RPMI7951 (cell line): Measurements from ENCODE around the gene COIL. TPM values are rescaled to one million over a fixed set of nuclear protein-coding genes. Genes with fewer than 3 reads are reported as not detected.

Experiments
- DNase-seq: peaks from one replicate; pipeline ENCODE4 v3.0.0-alpha.2; 2012; ENCODE audit warnings: low read depth
- total RNA-seq: library from RNA; depleted of rRNA; stranded (reverse); fragments of >200 nt; shearing (Covaris generic); gene quantifications from 2 replicates; pipeline ENCODE4 v1.2.3, GENCODE V29; 2014; rRNA removed

COIL gene
- total RNA-seq, 1 experiment from 2014 or later, result 13.2 TPM

- DNase-seq, result no peak
Observed at GRCh38 chr17:56909742-56910508, 50.9 kb downstream of the COIL start.

GRCh38 chr17:56908001-56908542, 52.8 kb downstream of the COIL start:
- peak; percentile 20 for DNase-seq

- no peak for DNase-seq
Observed at GRCh38 chr17:56903560-56903959, 57.3 kb downstream of the COIL start.

- peak; percentile 70 for DNase-seq
Observed at GRCh38 chr17:56902348-56902747, 58.5 kb downstream of the COIL start.

- no peak for DNase-seq
Observed at GRCh38 chr17:56899403-56899802, 61.4 kb downstream of the COIL start.

GRCh38 chr17:56898874-56899273, 62.0 kb downstream of the COIL start:
- no peak for DNase-seq

- DNase-seq, result no peak
Observed at GRCh38 chr17:56897646-56898424, 63.0 kb downstream of the COIL start.

- DNase-seq, result no peak
Observed at GRCh38 chr17:56896968-56897359, 63.9 kb downstream of the COIL start.

GRCh38 chr17:56896217-56896967, 64.5 kb downstream of the COIL start:
- DNase-seq, result no peak

GRCh38 chr17:56894859-56895455, 65.9 kb downstream of the COIL start:
- DNase-seq, result no peak

- no peak for DNase-seq
Observed at GRCh38 chr17:56893503-56893902, 67.3 kb downstream of the COIL start.

- DNase-seq, result no peak
Observed at GRCh38 chr17:56892333-56892732, 68.5 kb downstream of the COIL start.

- no peak for DNase-seq
Observed at GRCh38 chr17:56891751-56892150, 69.1 kb downstream of the COIL start.

GRCh38 chr17:56890906-56891674, 69.8 kb downstream of the COIL start:
- no peak for DNase-seq

GRCh38 chr17:56890390-56890789, 70.5 kb downstream of the COIL start:
- DNase-seq, result no peak

Other genes with a start within 250 kb of the COIL start
- 0.10 and 0.12 TPM in 2 replicates for gene C17orf67, start 127.1 kb downstream of the COIL start, total RNA-seq
- 0.29 and 3.1 TPM in 2 replicates for gene DGKE, start 126.9 kb downstream of the COIL start, total RNA-seq
- gene TRIM25, start 47.0 kb downstream of the COIL start, total RNA-seq, result 6.2 TPM in 2 replicates
- 50.3 and 84.1 TPM in 2 replicates for gene SCPEP1, start 17.1 kb upstream of the COIL start, total RNA-seq
- gene AKAP1, start 124.2 kb upstream of the COIL start, total RNA-seq, result 8.3 and 8.9 TPM in 2 replicates